ENCODE data around the gene ACACB.

ACACB gene

DNA sequence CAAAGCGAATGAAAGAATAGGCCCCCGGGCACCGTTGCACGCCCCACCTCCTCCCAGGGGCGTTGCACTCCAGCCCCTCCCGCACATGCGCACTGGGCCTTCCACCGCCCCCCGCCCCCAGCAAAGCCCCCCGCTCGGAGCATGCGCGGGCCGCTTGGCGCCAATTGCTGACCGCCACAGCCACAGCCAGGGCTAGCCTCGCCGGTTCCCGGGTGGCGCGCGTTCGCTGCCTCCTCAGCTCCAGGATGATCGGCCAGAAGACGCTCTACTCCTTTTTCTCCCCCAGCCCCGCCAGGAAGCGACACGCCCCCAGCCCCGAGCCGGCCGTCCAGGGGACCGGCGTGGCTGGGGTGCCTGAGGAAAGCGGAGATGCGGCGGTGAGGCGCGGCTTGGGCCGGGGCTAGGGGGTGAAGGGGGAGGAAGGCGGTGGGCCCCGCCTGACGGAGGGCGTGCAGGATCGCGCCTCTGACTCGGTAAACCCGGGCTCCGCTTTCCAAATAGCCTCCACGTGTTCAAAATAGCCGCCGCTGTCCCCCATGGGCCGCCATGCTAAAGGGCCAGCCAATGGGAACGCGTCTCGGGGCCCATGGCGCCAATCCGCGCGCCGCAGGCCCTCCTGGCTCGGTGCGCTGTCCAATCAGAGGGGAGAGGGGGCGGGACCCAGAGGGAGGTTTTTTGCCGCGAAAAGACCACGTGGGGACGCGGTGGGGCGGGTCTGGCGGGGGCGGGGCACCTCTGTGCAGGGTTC, 18.8 kb upstream of the ACACB start, which contains the start of gene UNG:
TSS of gene UNG (plus strand) at position 163 of the 748 bp plus-strand sequence. CDS start at position 246, 83 bp downstream.
- H3K27me3 Mint-ChIP-seq: no peaks in the 10 kb centered on the region
- intact Hi-C loops (cut with micrococcal nuclease): loop anchor here (1.0 to 10.0 kb wide), 5 partner anchors 14 to 483 kb away; partner anchors contain the start of gene DAO
- peak within 1 kb of the TSS; percentile 80 for H3K4me3 Mint-ChIP-seq
- peaks cover 35% of the 10 kb centered on the region for H3K4me1 Mint-ChIP-seq (ENCODE audit: low read depth)
- H3K9me3 Mint-ChIP-seq: no peaks in the 10 kb centered on the region
- peaks cover 6% of the 10 kb centered on the region for H3K36me3 Mint-ChIP-seq (ENCODE audit: low read depth)
- H3K27ac Mint-ChIP-seq: peak within 1 kb of the TSS; percentile 75

DNA sequence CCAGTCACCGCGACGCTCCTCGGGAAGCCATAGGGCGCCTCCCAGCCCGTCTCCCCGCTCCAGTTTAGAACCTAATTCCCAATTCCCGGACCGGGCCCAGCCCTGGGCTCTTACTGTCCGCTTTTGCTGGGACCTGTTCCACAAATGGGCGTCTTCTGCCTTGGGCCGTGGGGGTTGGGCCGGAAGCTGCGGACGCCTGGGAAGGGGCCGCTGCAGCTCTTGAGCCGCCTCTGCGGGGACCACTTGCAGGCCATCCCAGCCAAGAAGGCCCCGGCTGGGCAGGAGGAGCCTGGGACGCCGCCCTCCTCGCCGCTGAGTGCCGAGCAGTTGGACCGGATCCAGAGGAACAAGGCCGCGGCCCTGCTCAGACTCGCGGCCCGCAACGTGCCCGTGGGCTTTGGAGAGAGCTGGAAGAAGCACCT, 18.2 kb upstream of the ACACB start:
- H3K9me3 Mint-ChIP-seq: no peaks in the 10 kb centered on the region
- peaks cover 30% of the 10 kb centered on the region for H3K4me1 Mint-ChIP-seq (ENCODE audit: low read depth)
- intact Hi-C loops (cut with micrococcal nuclease): loop anchor here (10.0 kb wide), 4 partner anchors 143 to 483 kb away; partner anchors contain the start of gene DAO
- H3K27ac Mint-ChIP-seq: peak overlapping the region; percentile 75
- H3K27me3 Mint-ChIP-seq: no peaks in the 10 kb centered on the region
- peak overlapping the region; percentile 80 for H3K4me3 Mint-ChIP-seq
- H3K36me3 Mint-ChIP-seq (ENCODE audit: low read depth): peaks cover 8% of the 10 kb centered on the region

- H3K4me3 Mint-ChIP-seq: peak overlapping the region; percentile 80
- no peaks in the 10 kb centered on the region for H3K9me3 Mint-ChIP-seq
- no peaks in the 10 kb centered on the region for H3K27me3 Mint-ChIP-seq
- intact Hi-C loops (cut with micrococcal nuclease): loop anchor here (10.0 kb wide), 4 partner anchors 144 to 484 kb away; partner anchors contain the start of gene DAO
- H3K36me3 Mint-ChIP-seq (ENCODE audit: low read depth): peaks cover 12% of the 10 kb centered on the region
- peaks cover 25% of the 10 kb centered on the region for H3K4me1 Mint-ChIP-seq (ENCODE audit: low read depth)
- H3K27ac Mint-ChIP-seq: peak overlapping the region; percentile 75
These were observed 17.7 kb upstream of the ACACB start for GRCh38 chr12:109098651-109099050.

DNA sequence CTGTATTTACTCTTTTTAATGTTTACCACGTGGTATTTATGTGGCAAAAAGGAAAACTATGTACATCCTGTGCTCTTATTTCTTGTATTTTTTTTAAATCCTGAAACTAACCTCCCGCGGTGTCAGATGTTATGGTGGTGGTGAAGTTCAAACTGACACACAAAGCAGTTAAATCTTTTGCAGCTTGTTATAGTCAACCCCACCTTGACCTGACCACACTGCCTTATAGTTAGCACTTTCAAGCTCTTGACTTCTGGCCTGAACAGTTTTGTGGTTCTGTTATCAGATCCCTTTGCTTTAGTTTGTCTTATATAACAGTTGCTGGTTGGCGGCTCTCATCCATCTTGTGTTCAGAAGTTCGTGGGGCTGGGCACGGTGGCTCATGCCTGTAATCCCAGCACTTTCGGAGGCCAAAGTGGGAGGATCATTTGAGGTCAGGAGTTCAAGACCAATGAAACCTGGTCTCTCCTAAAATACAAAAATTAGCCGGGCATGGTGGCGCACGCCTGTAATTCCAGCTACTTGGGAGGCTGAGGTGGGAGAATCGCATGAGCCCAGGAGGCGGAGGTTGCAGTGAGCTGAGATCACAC, 16.9 kb upstream of the ACACB start:
- no peak overlapping the region for H3K27ac Mint-ChIP-seq
- intact Hi-C loops (cut with micrococcal nuclease): loop anchor here (10.0 kb wide), 4 partner anchors 145 to 485 kb away; partner anchors contain the start of gene DAO
- no peaks in the 10 kb centered on the region for H3K9me3 Mint-ChIP-seq
- no peaks in the 10 kb centered on the region for H3K27me3 Mint-ChIP-seq
- no peak overlapping the region for H3K4me3 Mint-ChIP-seq
- peaks cover 21% of the 10 kb centered on the region for H3K36me3 Mint-ChIP-seq (ENCODE audit: low read depth)
- peaks cover 21% of the 10 kb centered on the region for H3K4me1 Mint-ChIP-seq (ENCODE audit: low read depth)

DNA sequence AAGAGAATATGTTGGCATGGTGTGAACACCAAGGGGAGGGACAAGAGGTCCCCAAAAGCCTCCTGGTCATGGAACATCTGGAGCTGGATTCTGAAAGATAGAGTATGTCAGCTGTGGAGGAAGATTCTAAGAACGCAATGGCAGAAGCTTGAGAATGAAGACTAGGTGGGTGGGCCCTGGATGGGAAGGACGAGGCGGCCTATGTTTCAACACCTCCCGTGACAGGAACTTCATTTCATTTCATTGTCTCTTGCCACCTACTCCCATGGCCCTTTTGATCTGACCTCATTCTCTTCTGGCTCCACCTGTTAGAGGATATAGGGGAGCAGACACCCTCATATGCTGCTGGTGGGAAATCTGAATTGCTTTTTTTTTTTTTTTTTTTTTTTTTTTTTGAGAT, 15.6 kb upstream of the ACACB start:
- Mint-ChIP-seq H3K27me3 (no peaks in the 10 kb centered on the region), H3K27ac (no peak overlapping the region), H3K4me3 (no peak overlapping the region), H3K36me3 (ENCODE audit: low read depth) (peaks cover 29% of the 10 kb centered on the region), H3K4me1 (ENCODE audit: low read depth) (peaks cover 21% of the 10 kb centered on the region), H3K9me3 (no peaks in the 10 kb centered on the region)
- intact Hi-C loops (cut with micrococcal nuclease): no loop called here

- Mint-ChIP-seq H3K4me1 (ENCODE audit: low read depth) (peaks cover 21% of the 10 kb centered on the region), H3K27ac (no peak overlapping the region), H3K27me3 (no peaks in the 10 kb centered on the region), H3K4me3 (no peak overlapping the region), H3K36me3 (ENCODE audit: low read depth) (peaks cover 40% of the 10 kb centered on the region), H3K9me3 (no peaks in the 10 kb centered on the region)
- intact Hi-C loops (cut with micrococcal nuclease): no loop called here
These were observed 13.9 kb upstream of the ACACB start for GRCh38 chr12:109102491-109102890.

- intact Hi-C loops (cut with micrococcal nuclease): no loop called here
- H3K36me3 Mint-ChIP-seq (ENCODE audit: low read depth): peaks cover 42% of the 10 kb centered on the region
- peaks cover 5% of the 10 kb centered on the region for H3K4me1 Mint-ChIP-seq (ENCODE audit: low read depth)
- H3K27ac Mint-ChIP-seq: no peak overlapping the region
- H3K4me3 Mint-ChIP-seq: no peak overlapping the region
- H3K9me3 Mint-ChIP-seq: no peaks in the 10 kb centered on the region
- H3K27me3 Mint-ChIP-seq: no peaks in the 10 kb centered on the region
These were observed 11.2 kb upstream of the ACACB start for GRCh38 chr12:109105176-109105575.

GRCh38 chr12:109109746-109110350, 6.5 kb upstream of the ACACB start:
- H3K4me3 Mint-ChIP-seq: no peak overlapping the region
- H3K36me3 Mint-ChIP-seq (ENCODE audit: low read depth): peaks cover 25% of the 10 kb centered on the region
- intact Hi-C loops (cut with micrococcal nuclease): no loop called here
- no peaks in the 10 kb centered on the region for H3K9me3 Mint-ChIP-seq
- H3K27ac Mint-ChIP-seq: peak overlapping the region; percentile 87
- no peaks in the 10 kb centered on the region for H3K27me3 Mint-ChIP-seq
- H3K4me1 Mint-ChIP-seq (ENCODE audit: low read depth): peaks cover 24% of the 10 kb centered on the region

DNA sequence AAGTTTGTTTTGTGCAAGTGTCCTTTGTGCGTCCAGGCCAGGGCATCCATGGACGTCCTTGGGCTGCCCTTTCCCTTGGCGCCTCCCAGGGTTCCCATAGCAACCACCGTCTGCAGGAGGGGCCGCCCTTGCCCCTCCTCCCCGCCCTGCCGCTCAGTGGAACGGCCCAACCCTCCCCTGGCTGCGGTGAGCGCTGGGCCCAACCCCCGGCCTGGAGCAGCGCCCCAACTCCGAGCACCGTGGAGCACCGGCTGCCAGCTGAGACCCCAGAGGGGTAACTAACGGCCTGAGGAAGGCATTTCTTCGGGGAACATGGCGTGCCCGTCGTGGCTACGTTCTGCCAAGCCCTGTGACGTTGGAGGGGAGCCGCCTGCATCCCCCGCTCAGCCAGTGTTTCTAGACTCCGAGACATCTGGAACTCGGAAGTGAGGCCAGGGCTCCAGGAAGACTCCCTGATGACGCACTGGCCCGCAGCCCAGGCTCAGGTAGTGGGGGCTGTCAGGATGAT, 5.3 kb upstream of the ACACB start:
- H3K4me1 Mint-ChIP-seq (ENCODE audit: low read depth): peaks cover 30% of the 10 kb centered on the region
- no peaks in the 10 kb centered on the region for H3K27me3 Mint-ChIP-seq
- peak overlapping the region; percentile 87 for H3K27ac Mint-ChIP-seq
- intact Hi-C loops (cut with micrococcal nuclease): loop anchor here (1.0 kb wide), 1 partner anchor 14 kb away; the partner anchor contains the start of gene UNG
- peak overlapping the region; percentile 83 for H3K4me3 Mint-ChIP-seq
- no peaks in the 10 kb centered on the region for H3K9me3 Mint-ChIP-seq
- H3K36me3 Mint-ChIP-seq (ENCODE audit: low read depth): peaks cover 16% of the 10 kb centered on the region

DNA sequence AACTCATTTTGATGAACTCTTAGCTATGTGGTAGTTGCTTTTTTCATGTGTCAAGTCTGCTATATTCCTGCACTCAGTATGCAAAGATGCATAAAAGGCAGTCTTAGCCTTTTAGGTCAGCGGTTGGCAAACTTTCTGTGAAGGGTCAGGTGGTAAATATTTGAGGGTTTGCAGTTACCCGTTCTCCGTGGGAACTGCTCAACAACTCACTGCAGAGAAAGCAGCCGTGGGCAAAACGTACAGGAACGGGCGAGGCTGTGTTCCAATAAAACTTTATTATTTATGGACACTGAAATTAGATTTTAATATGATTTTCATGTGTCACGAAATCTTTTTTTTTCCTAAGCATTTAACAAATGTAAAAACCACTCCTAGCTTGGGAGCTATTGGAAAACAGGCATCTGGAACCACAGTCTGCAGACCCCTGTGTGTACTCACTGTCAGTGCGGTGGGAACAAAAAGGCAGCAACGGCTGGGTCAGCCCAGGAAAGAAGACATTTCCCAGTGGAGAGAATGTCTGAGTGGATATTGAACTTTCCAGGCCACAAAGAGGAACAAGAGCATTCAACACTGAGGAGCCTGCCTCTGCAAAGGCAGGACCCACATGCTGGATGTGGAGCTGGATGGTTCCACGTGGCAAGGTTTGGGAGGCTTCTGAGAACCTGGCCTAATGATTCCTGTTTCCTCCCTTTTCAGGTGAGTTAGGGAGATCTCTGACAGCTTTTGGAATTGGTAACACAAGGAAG, 3.5 kb upstream of the ACACB start:
- H3K4me1 Mint-ChIP-seq (ENCODE audit: low read depth): peaks cover 31% of the 10 kb centered on the region
- no peak overlapping the region for H3K27ac Mint-ChIP-seq
- no peak overlapping the region for H3K4me3 Mint-ChIP-seq
- intact Hi-C loops (cut with micrococcal nuclease): no loop called here
- peaks cover 8% of the 10 kb centered on the region for H3K36me3 Mint-ChIP-seq (ENCODE audit: low read depth)
- no peaks in the 10 kb centered on the region for H3K9me3 Mint-ChIP-seq
- no peaks in the 10 kb centered on the region for H3K27me3 Mint-ChIP-seq

DNA sequence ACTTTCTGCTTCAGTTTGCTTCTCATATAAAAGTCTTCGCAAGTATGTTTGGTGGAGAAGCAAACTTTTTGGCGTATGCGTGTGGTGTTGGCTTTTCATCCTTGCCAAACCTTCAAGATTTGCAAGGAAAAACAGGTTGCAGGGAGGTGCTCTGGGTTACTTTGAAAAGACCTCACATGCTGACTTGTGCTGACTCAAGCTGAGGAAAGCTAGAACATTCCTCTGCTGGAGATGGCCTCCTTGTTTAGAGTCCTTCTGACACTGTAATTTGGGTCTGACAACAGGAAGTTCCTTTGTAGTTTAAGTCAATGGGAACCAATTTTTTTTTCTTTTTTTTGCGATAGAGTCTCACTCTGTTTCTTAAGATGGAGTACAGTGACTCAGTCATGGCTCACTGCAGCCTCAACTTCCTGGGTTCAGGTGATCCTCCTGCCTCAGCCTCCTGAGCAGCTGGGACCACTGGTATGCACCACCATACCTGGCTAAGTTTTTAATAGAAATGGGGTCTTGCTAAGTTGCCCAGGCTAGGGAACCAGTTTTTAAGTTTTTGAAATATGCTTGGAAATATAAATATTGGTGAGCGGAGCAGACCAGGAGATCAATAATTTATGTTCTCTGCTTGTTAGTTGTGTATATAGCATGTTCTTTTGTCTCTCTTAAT, 2.6 kb upstream of the ACACB start:
- peaks cover 5% of the 10 kb centered on the region for H3K36me3 Mint-ChIP-seq (ENCODE audit: low read depth)
- H3K27me3 Mint-ChIP-seq: no peaks in the 10 kb centered on the region
- H3K27ac Mint-ChIP-seq: no peak overlapping the region
- H3K9me3 Mint-ChIP-seq: no peaks in the 10 kb centered on the region
- intact Hi-C loops (cut with micrococcal nuclease): no loop called here
- H3K4me3 Mint-ChIP-seq: no peak overlapping the region
- peaks cover 31% of the 10 kb centered on the region for H3K4me1 Mint-ChIP-seq (ENCODE audit: low read depth)

DNA sequence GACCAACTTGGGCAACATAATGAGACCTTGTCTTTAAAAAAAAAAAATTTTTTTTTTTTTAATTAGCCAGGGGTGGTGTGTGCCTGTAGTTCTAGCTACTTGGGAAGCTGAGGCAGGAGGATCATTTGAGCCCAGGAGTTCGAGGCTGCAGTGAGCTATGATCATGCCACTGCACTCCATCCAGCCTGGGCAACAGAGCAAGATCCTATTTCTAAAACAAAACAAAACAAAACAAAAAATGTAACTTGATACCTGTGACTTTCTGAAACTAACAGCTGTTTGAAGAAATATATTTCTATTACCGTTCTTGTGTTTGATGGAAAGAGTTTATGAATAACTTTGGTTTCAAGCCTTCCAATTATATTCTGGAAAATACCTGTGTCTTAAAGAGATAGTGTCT, 1.7 kb upstream of the ACACB start:
- Mint-ChIP-seq H3K4me1 (ENCODE audit: low read depth) (peaks cover 31% of the 10 kb centered on the region), H3K36me3 (ENCODE audit: low read depth) (peaks cover 5% of the 10 kb centered on the region), H3K9me3 (no peaks in the 10 kb centered on the region), H3K27ac (no peak overlapping the region), H3K4me3 (no peak overlapping the region), H3K27me3 (no peaks in the 10 kb centered on the region)
- intact Hi-C loops (cut with micrococcal nuclease): no loop called here

DNA sequence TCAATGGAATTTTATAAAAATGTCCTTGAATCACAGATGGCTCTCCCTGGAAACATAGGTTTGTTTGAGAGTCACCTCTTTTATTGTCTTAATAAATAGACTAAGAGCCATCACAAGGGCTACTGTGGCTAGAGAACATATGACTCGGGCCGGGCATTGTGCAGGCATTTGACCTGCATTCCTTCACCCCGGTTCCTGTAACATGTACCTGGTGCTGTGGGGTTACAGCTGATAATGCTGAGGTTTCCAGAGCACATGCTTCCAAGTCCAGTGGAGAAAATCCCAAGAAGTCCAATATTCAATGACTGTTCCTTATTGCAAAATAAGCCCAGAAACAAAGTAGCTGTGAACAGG, 1.0 kb upstream of the ACACB start:
- H3K27me3 Mint-ChIP-seq: no peaks in the 10 kb centered on the region
- intact Hi-C loops (cut with micrococcal nuclease): no loop called here
- H3K36me3 Mint-ChIP-seq (ENCODE audit: low read depth): peaks cover 5% of the 10 kb centered on the region
- H3K4me1 Mint-ChIP-seq (ENCODE audit: low read depth): peaks cover 28% of the 10 kb centered on the region
- no peak overlapping the region for H3K27ac Mint-ChIP-seq
- H3K9me3 Mint-ChIP-seq: no peaks in the 10 kb centered on the region
- no peak overlapping the region for H3K4me3 Mint-ChIP-seq

Measured in dendritic cell treated with granulocyte-macrophage colony-stimulating factor and Interleukin-4, amounts not matched to agents 40 ng/mL and 50 ng/mL, for 4 days (primary cell).